ENCODE data around the gene ZC3H12C.

Gene ZC3H12C

GRCh38 chr11:110156503-110156902 lies 63.3 kb downstream of the ZC3H12C start:
- peak; percentile 88 to 92 for ATAC-seq

GRCh38 chr11:110158317-110159200 lies 65.4 kb downstream of the ZC3H12C start:
- no peak for ATAC-seq

- ATAC-seq, result no peak
These were observed 66.3 kb downstream of the ZC3H12C start for GRCh38 chr11:110159476-110159875.

GRCh38 chr11:110160016-110160415 lies 66.8 kb downstream of the ZC3H12C start:
- no peak for ATAC-seq

- ATAC-seq, result no peak
These were observed 67.2 kb downstream of the ZC3H12C start for GRCh38 chr11:110160437-110160836.

GRCh38 chr11:110161061-110161460 lies 67.9 kb downstream of the ZC3H12C start:
- no peak for ATAC-seq

- ATAC-seq, result no peak
These were observed 69.0 kb downstream of the ZC3H12C start for GRCh38 chr11:110162216-110162615.

GRCh38 chr11:110165039-110165925 lies 72.1 kb downstream of the ZC3H12C start:
- ATAC-seq, result no peak

GRCh38 chr11:110168033-110168803 lies 75.0 kb downstream of the ZC3H12C start:
- ATAC-seq, result no peak

- ATAC-seq, result no peak
These were observed 76.5 kb downstream of the ZC3H12C start for GRCh38 chr11:110169738-110170137.

- ATAC-seq, result no peak
These were observed 79.4 kb downstream of the ZC3H12C start for GRCh38 chr11:110172468-110173065.

GRCh38 chr11:110173811-110174644 lies 80.8 kb downstream of the ZC3H12C start:
- ATAC-seq, result peak; percentile 30 to 41

GRCh38 chr11:110174645-110175310 lies 81.6 kb downstream of the ZC3H12C start:
- ATAC-seq, result no peak

- ATAC-seq, result no peak
These were observed 83.3 kb downstream of the ZC3H12C start for GRCh38 chr11:110176366-110177085.

GRCh38 chr11:110177086-110177456 lies 83.9 kb downstream of the ZC3H12C start:
- no peak for ATAC-seq

- no peak for ATAC-seq
These were observed 85.9 kb downstream of the ZC3H12C start for GRCh38 chr11:110179064-110179463.

GRCh38 chr11:110182886-110183285 lies 89.7 kb downstream of the ZC3H12C start:
- ATAC-seq, result no peak

- no peak for ATAC-seq
These were observed 91.3 kb downstream of the ZC3H12C start for GRCh38 chr11:110184456-110184855.

GRCh38 chr11:110185121-110185591 lies 92.0 kb downstream of the ZC3H12C start:
- ATAC-seq, result no peak

GRCh38 chr11:110185599-110185998 lies 92.4 kb downstream of the ZC3H12C start:
- ATAC-seq, result no peak

Measured in activated CD4-positive, CD25-positive, alpha-beta regulatory T cell treated with anti-CD3 and anti-CD28 coated beads, Interleukin-2, amount 50 U/mL, for 24 hours (primary cell).